AG04449 (cell line): ENCODE results near the gene ATP8A2.
A peak's percentile ranks its signal among the peaks of the same experiment; 100 is the strongest.

ENCODE experiments used
- CTCF ChIA-PET: fragments of 350-600 bp; formaldehyde crosslinking; extraction: SDS; loops from one replicate; lab custom pipeline; 2021; ENCODE audit warnings: antibody characterized with exemption; lab: Yijun Ruan, JAX
- POLR2A ChIA-PET: fragments of 400-600, 350-600 bp; formaldehyde crosslinking; extraction: SDS; loops from one replicate; lab custom pipeline; 2020; ENCODE audit warnings: antibody characterized with exemption, inconsistent platforms; lab: Yijun Ruan, JAX
- DNase-seq: peaks from one replicate; pipeline ENCODE4 v3.0.0-alpha.2; 2010; ENCODE audit warnings: low read depth, low spot score
- H3K4me3 ChIP-seq: 2 replicates; pipeline ENCODE4 v1.5.1; 2011; ENCODE audit warnings: low read depth, mild to moderate bottlenecking, control low read depth, low read length
- TF ChIP-seq, protein P1 (sequence below): IDR thresholded peaks from one replicate; pipeline ENCODE4 v1.5.1; 2011; ENCODE audit warnings: mild to moderate bottlenecking, moderate library complexity, low read length, control low read depth, inconsistent platforms; ENCODE audit not compliant: insufficient read depth; ENCODE audit errors: missing control alignments

Gene ATP8A2

DNA sequence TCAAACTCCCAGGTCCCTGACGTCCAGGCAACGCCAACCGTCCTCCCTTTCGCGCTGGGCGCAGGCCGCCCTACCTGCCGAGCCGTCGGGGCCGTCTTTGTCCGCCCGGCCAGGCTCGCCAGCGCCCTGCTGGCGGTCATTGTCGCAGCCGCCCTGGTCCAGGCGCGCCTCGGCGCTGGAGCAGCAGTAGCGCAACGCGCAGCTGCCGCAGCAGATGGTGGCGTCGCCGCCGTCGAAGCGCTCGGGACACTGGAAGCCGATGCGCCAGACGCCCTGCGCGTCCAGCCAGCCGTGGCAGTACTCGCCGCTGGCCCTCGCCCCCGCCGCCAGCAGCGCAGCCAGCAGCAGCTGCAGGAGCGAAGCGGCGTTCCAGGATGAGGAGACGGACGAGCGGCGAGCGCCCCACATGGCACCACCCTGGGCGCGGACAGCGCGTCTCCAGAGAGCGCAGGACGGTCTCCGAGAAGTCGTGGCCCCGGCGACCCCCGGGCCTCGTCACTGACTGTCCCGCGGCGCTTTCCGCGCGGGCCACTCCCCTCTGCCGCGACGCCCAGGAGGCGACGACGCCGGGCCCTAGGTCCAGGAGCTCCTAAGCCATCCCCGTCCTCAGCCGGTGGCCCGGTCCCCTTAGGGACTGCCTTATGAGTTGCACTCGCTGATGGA lies 678.9 kb downstream of the ATP8A2 start:
- DNase-seq: no peak
- CTCF ChIA-PET: no interaction called here
- TF ChIP-seq, protein P1, sequence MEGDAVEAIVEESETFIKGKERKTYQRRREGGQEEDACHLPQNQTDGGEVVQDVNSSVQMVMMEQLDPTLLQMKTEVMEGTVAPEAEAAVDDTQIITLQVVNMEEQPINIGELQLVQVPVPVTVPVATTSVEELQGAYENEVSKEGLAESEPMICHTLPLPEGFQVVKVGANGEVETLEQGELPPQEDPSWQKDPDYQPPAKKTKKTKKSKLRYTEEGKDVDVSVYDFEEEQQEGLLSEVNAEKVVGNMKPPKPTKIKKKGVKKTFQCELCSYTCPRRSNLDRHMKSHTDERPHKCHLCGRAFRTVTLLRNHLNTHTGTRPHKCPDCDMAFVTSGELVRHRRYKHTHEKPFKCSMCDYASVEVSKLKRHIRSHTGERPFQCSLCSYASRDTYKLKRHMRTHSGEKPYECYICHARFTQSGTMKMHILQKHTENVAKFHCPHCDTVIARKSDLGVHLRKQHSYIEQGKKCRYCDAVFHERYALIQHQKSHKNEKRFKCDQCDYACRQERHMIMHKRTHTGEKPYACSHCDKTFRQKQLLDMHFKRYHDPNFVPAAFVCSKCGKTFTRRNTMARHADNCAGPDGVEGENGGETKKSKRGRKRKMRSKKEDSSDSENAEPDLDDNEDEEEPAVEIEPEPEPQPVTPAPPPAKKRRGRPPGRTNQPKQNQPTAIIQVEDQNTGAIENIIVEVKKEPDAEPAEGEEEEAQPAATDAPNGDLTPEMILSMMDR: no peak
- POLR2A ChIA-PET: no interaction called here
- H3K4me3 ChIP-seq: peak overlapping the region; percentile 58

DNA sequence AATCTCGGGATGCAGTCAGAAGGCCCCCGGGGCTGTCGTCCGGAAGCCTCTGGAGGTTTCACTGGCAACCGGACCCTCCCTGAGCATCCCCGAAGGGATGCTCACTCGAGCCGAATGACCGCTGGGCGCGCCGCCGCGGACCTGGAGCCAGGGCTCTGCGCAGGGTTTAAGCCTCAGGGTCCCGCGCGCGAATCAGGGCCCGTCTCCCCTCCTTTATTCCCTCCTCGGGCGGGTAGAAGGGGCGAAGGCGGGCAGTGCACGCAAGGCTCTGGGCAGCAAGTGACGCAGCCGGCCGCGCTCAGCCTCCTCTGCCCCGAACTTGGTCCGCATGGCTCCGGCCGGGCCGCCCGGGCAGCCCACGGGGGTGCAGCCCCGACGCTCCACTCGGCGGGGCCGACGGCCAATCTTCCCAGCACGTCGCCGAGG lies 679.5 kb downstream of the ATP8A2 start:
- H3K4me3 ChIP-seq: peak overlapping the region; percentile 58
- TF ChIP-seq, protein P1: no peak
- no peak for DNase-seq
- ChIA-PET POLR2A (interaction anchor here (1.0 kb wide), 1 partner anchor 74 kb away, joined by 3 read pairs; no protein-coding TSS in a partner anchor), CTCF (interaction anchor here (0.6 kb wide), 1 partner anchor 196 kb away, joined by 3 read pairs; no protein-coding TSS in a partner anchor)

DNA sequence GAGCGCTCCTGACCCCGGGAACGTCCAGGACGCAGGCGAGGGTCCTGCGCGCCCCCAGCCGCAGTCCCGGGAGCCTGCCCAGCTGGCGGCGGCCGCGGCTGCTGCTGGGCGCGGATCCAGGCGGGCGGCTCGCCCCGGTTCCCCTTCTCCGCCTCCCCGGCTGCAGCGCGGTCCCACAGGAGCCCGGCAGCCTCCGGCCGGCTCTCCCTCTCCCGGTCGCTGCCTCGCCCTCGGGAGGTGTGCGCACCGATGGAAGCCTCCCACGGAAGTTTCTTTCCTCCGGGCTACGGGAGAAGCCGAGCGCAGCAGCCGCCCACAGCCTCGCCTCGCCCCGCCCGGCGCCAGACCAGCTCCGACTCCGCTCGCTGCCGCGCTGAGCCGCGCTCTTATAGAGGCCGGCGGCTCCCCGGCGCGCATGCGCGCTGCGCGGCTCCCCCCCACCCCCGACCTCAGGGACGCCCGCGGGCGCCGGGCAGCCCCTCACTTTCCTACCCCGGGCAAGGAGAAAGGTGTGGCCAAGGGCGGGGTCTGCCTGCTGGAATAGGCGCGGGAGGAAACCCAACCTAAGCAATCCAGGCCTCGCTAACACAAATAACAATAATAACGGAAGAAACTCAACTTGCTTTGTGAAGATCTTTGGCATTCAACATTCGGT lies 680.0 kb downstream of the ATP8A2 start, which contains the start of gene SHISA2:
Gene SHISA2 (minus strand): TSS at position 360 of the 655 bp plus-strand sequence. CDS start 1,041 bp downstream, outside the sequence.
- ChIA-PET POLR2A (interaction anchor here (1.0 kb wide), 1 partner anchor 74 kb away, joined by 3 read pairs; no protein-coding TSS in a partner anchor), CTCF (interaction anchor here (0.6 kb wide), 1 partner anchor 197 kb away, joined by 3 read pairs; no protein-coding TSS in a partner anchor)
- peak within 1 kb of the TSS; percentile 58 for H3K4me3 ChIP-seq
- TF ChIP-seq, protein P1: no peak
- no peak for DNase-seq

DNA sequence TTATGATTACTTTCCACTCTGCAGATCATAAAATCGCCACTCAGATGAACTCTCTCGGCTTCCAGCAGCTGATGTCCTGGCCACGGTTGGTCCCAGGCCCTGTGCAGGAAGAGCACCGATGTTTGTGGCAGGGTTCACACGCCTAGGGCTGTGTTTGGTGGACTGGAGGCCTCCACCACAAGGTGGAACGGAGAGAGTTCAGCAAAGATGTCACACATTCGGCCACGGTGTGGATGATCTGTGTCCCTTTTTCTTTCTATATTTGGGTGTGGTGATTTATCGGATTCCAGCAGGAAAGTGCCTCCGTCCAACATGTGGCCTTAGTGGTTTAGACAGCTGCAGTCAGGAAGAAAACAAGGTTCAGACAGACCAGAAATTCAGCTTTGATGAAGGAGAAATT lies 680.6 kb downstream of the ATP8A2 start:
- no peak overlapping the region; the same call in 1 of the 2 replicates for H3K4me3 ChIP-seq
- TF ChIP-seq, protein P1: no peak
- DNase-seq: no peak
- POLR2A ChIA-PET: interaction anchor here (1.0 kb wide), 1 partner anchor 75 kb away, joined by 3 read pairs; no protein-coding TSS in a partner anchor
- CTCF ChIA-PET: no interaction called here

DNA sequence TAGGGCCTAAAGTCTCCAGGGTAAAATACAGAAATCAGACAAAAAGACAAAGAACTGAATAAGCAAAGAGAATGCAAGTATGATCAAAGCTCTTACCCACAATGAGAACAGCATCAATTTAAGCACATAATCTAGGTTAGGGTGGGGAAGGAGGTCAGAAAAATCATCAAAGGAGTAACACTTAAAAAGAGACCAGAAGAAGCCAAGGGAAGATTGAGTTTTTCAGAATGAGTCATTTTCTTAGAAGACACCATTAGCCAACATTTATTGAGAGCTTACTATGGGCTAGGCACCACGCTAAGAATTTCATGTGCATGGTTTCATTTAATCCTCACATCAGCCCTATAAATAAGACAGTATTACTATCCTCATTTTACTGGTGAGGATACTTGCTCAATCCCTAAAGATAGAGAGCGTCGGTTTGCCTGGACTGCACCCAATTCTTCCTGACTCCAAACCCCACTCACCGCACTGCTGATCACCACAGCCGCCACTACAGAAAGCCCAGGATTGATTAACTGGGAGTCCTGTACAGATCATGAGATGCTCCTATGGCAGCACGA lies 681.7 kb downstream of the ATP8A2 start:
- DNase-seq: no peak
- POLR2A ChIA-PET: no interaction called here
- no peak overlapping the region for H3K4me3 ChIP-seq
- TF ChIP-seq, protein P1: no peak
- CTCF ChIA-PET: no interaction called here

DNA sequence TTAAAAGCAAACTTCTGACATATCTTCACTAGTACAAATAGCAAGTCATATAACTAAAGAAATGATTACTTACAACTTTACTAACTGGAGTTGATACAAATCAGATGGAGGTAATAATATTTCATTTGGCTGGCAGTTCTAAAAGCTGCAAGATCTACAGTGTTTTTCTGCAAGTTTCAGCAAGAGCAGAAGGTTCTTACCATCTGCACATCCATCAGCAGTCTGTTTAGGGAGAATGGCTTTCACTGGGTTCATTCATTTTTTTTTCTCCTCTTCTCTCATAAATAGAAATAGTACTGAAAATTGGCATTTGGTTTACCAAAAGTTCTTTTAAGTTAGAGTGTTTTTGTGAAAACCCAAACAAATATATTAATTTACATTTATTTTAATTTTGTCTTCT lies 683.1 kb downstream of the ATP8A2 start:
- DNase-seq: no peak
- H3K4me3 ChIP-seq: no peak overlapping the region
- CTCF ChIA-PET: no interaction called here
- POLR2A ChIA-PET: no interaction called here
- TF ChIP-seq, protein P1: no peak
